K562 (cell line): ENCODE results near the gene NFAM1. TPM values are rescaled to one million over a fixed set of nuclear protein-coding genes. Genes with fewer than 3 reads are reported as not detected.

Experiments used
- ATAC-seq: fragments of 200-7000 bp; cut with Tn5 transposase; 3 replicates; pipeline ENCODE4 v1.9.1; 2020; ENCODE audit warnings: moderate library complexity
- BruUV-seq: library from RNA; stranded (reverse); fragments of 400-500 nt; replicated peaks from 2 replicates; lab custom pipeline; 2021; lab: Mats Ljungman, UMichigan
- CTCF ChIA-PET: fragments of 300-600 bp; formaldehyde crosslinking; extraction: SDS; loops from one replicate; lab custom pipeline; 2021; ENCODE audit warnings: low intra/inter-chr PET ratio; lab: Yijun Ruan, JAX
- POLR2A ChIA-PET: fragments of 300-600, 350-650 bp; sonication (Branson Sonifier 250); formaldehyde crosslinking; extraction: SDS; loops from one replicate; lab custom pipeline; 2021; ENCODE audit warnings: antibody characterized with exemption, inconsistent platforms; lab: Yijun Ruan, JAX
- DNase-seq, 4 experiments: peaks; one replicate each; pipeline versions ENCODE4 v3.0.0 to v3.0.0-alpha.2; 2011 to 2018; ENCODE audit warnings: low spot score in 3 of 4, mixed read lengths in 3 of 4; ENCODE audit errors: extremely low read depth in 1 of 4
- FAIRE-seq: peaks from 2 replicates; lab custom pipeline; 2011; peaks lifted over from hg19 to GRCh38; lab: Jason Lieb, UNC
- H2AFZ ChIP-seq: 2 replicates; pipeline ENCODE4 v1.6.0; 2011; ENCODE audit warnings: low read depth, low read length, control low read depth, inconsistent platforms
- H3K27ac ChIP-seq: fragments of 200-600 bp; 3 replicates; pipeline ENCODE4 v1.8.0; 2011; ENCODE audit warnings: low read depth, mild to moderate bottlenecking, control low read depth, inconsistent platforms, low read length, moderate library complexity, mixed read lengths; ENCODE audit errors: extremely low read depth
- H3K27me3 ChIP-seq, 2 experiments: fragments of 300-600 bp in 1 of 2; 2 replicates in 1 of 2; 3 replicates in 1 of 2; pipeline versions ENCODE4 v1.6.0 to v1.8.0; 2011; ENCODE audit warnings: inconsistent platforms in 2 of 2, low read length in 2 of 2, mild to moderate bottlenecking in 1 of 2, mixed read lengths in 1 of 2, moderate library complexity in 1 of 2; ENCODE audit not compliant: control insufficient read depth in 2 of 2, insufficient read depth in 2 of 2
- H3K36me3 ChIP-seq: fragments of 300-600 bp; 3 replicates; pipeline ENCODE4 v1.8.0; 2011; ENCODE audit warnings: mild to moderate bottlenecking, low read length, inconsistent platforms; ENCODE audit not compliant: control insufficient read depth, insufficient read depth
- H3K4me1 ChIP-seq, 2 experiments: fragments of 200-600 bp in 1 of 2; replicated peaks in 1 of 2; 2 replicates in 1 of 2; 3 replicates in 1 of 2; pipeline versions ENCODE4 v1.5.1 to v1.8.0; 2011; ENCODE audit warnings: inconsistent platforms in 2 of 2, low read length in 2 of 2, mild to moderate bottlenecking in 1 of 2, mixed read lengths in 1 of 2, moderate library complexity in 1 of 2; ENCODE audit not compliant: control insufficient read depth in 2 of 2, insufficient read depth in 2 of 2
- H3K4me2 ChIP-seq: 2 replicates; pipeline ENCODE4 v1.6.1; 2011; ENCODE audit warnings: low read length, control low read depth, inconsistent platforms, mixed read lengths; ENCODE audit not compliant: insufficient read depth
- H3K4me3 ChIP-seq: fragments of 200-600 bp; sonication (generic), shearing (Covaris generic); 2 replicates; pipeline ENCODE4 v1.5.1; 2016; ENCODE audit warnings: control low read depth, inconsistent platforms
- H3K79me2 ChIP-seq: fragments of 200-600 bp; 3 replicates; pipeline ENCODE4 v1.8.0; 2011; ENCODE audit warnings: low read length, inconsistent platforms; ENCODE audit not compliant: control insufficient read depth, insufficient read depth
- H3K9ac ChIP-seq, 2 experiments: 2 replicates each; pipeline versions ENCODE4 v1.6.0 to v1.6.1; 2011; ENCODE audit warnings: low read depth in 2 of 2, low read length in 2 of 2, control low read depth in 1 of 2, inconsistent platforms in 1 of 2, mild to moderate bottlenecking in 1 of 2, mixed read lengths in 1 of 2; ENCODE audit not compliant: insufficient read depth in 1 of 2
- H3K9me1 ChIP-seq: one replicate; pipeline ENCODE4 v1.6.0; 2011; ENCODE audit warnings: inconsistent platforms, mild to moderate bottlenecking, low read length, moderate library complexity; ENCODE audit not compliant: control insufficient read depth, insufficient read depth
- H3K9me3 ChIP-seq: replicated peaks from 2 replicates; pipeline ENCODE4 v1.5.1; 2011; ENCODE audit warnings: low read depth, low read length, inconsistent platforms; ENCODE audit not compliant: control insufficient read depth, insufficient read depth
- H4K20me1 ChIP-seq: replicated peaks from 2 replicates; pipeline ENCODE4 v1.6.1; 2011; ENCODE audit warnings: low read length, inconsistent platforms, mixed read lengths; ENCODE audit not compliant: control insufficient read depth, insufficient read depth
- ADNP ChIP-seq: fragments of 200-800 bp; sonication (Bioruptor generic); IDR thresholded peaks from 2 replicates; pipeline ENCODE4 v1.6.1; 2016; ENCODE audit warnings: missing genetic modification characterization, missing compliant biosample characterization
- DDX20 ChIP-seq: fragments of 450-650 bp; IDR thresholded peaks from 2 replicates; pipeline ENCODE4 v1.6.1; 2016; ENCODE audit warnings: missing genetic modification characterization, low read depth, mild to moderate bottlenecking, missing compliant biosample characterization, moderate library complexity
- E2F6 ChIP-seq, 2 experiments: IDR thresholded peaks; 2 replicates each; pipeline ENCODE4 v1.6.1; 2011; ENCODE audit warnings: borderline replicate concordance in 1 of 2, control low read depth in 1 of 2, low read depth in 1 of 2, low read length in 1 of 2, mild to moderate bottlenecking in 1 of 2, mixed read lengths in 1 of 2, moderate library complexity in 1 of 2; ENCODE audit not compliant: insufficient read depth in 1 of 2, insufficient read length in 1 of 2, poor library complexity in 1 of 2, severe bottlenecking in 1 of 2; ENCODE audit errors: extremely low read depth in 1 of 2
- NFE2 ChIP-seq: IDR thresholded peaks from 2 replicates; pipeline ENCODE4 v1.6.1; 2014; ENCODE audit warnings: antibody characterized with exemption, low read depth
- RBM25 ChIP-seq: fragments of 200-400 bp; formaldehyde crosslinking; IDR thresholded peaks from 2 replicates; pipeline ENCODE4 v1.6.1; 2018; ENCODE audit warnings: low read length, low read depth, moderate library complexity; ENCODE audit not compliant: severe bottlenecking
- SRSF7 ChIP-seq: fragments of 200-400 bp; formaldehyde crosslinking; optimal IDR thresholded peaks from 2 replicates; pipeline ENCODE3; 2017; ENCODE audit warnings: mild to moderate bottlenecking, low read depth, low read length
- U2AF1 ChIP-seq: fragments of 200-400 bp; formaldehyde crosslinking; optimal IDR thresholded peaks from 2 replicates; pipeline ENCODE3; 2017; ENCODE audit warnings: mild to moderate bottlenecking, low read depth, low read length, moderate library complexity
- ZFP36 ChIP-seq: fragments of 150-350 bp; IDR thresholded peaks from 2 replicates; pipeline ENCODE4 v1.6.1; 2018; ENCODE audit warnings: low read length, low read depth; ENCODE audit not compliant: partially characterized antibody
- WGBS: fragments of 100-300 bp; shearing (Covaris generic); methylation state at CpG from one replicate; pipeline ENCODE4 v1.1.6; 2016; ENCODE audit warnings: low coverage, mixed read lengths; ENCODE audit not compliant: insufficient coverage; ENCODE audit errors: missing lambda C conversion rate; 5-methylcytosine and 5-hydroxymethylcytosine counted together
- in situ Hi-C: fragments of 300-500 bp; cut with MboI; formaldehyde crosslinking; loops from 4 replicates; pipeline ENCODE4 v1.15.0; 2018; ENCODE audit warnings: inconsistent platforms, mixed read lengths
- intact Hi-C: fragments of 100-400 bp; cut with micrococcal nuclease; formaldehyde crosslinking; loops from 2 replicates; pipeline ENCODE4 v1.14.2; 2022
- polyA plus RNA-seq, 8 experiments: library from polyadenylated mRNA; depleted of rRNA in 4 of 8; stranded (reverse) in 5 of 8; unstranded in 3 of 8; fragments of >200 nt; fragmentation: Nextera tagmentation in 2 of 8; fragmentation: Illumina TruSeq in 1 of 8; extraction: Ambion mirVana in 2 of 8; extraction: Trizol in 1 of 8; gene quantifications; 2 replicates each; pipeline versions ENCODE4 v1.2.1 to v1.2.3, GENCODE V29; 2011 to 2014; ENCODE audit warnings: inconsistent platforms in 1 of 8, missing spikeins in 1 of 8
- total RNA-seq, 7 experiments: library from RNA; depleted of rRNA in 6 of 7; stranded (reverse); fragments of >200 nt in 6 of 7; fragmentation: Illumina TruSeq in 2 of 7; extraction: Trizol in 2 of 7; gene quantifications; 2 replicates each; pipeline versions ENCODE4 v1.2.1 to v1.2.3, GENCODE V29; 2011 to 2021; ENCODE audit warnings: low replicate concordance in 1 of 7
- TF ChIP-seq, protein P1 (sequence below): fragments of 450-650 bp; IDR thresholded peaks from 2 replicates; pipeline ENCODE4 v1.6.1; 2016; ENCODE audit warnings: low read depth
- TF ChIP-seq, protein P2 (sequence below): sonication (generic); IDR thresholded peaks from 2 replicates; pipeline ENCODE4 v1.6.1; 2016

NFAM1 gene
- total and polyA plus RNA-seq, 9 of the 15 experiments (the other 6 are each of a cell fraction or from before 2014, with no cell fraction given): 0.01 to 0.18 (median 0.03) TPM; not detected in 5

DNA sequence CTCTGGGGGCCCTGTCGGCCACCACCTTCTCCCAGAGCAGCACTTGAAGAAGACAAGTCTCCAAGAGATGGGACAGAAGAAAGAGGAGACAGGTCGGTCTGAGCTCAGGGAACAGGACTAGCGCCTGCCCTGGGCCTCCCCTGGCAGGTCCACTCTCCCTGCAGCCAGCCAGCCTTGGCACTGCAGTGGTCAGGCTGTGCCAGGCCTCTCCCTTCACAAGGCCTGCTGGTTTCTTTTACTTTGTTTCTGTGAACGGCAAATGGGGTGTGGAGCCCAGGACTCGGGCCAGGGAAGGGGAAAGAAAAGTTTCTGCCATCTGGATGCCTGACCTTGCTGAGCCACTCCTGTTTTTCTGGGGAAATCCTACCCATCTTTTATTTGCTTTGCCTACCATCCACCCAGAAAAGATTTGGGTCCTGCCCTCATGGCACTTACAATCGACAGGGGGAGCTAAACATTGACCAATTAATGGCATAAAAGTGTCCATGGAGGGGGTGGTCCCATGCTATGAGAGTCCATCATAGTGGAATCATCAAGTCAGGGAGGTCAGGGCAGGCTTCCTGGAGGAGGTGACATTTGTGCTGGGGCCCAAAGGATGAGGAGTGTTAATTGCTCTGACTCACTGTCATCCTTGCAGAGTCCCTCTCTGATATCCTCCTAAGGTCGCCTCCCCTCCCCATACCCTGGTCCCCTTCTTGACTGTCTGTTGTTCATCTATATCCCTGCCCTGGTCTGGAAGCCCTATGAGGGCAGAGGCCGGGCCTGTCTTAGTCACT lies 65.2 kb downstream of the NFAM1 start:
- ChIA-PET CTCF (no interaction called here), POLR2A (no interaction called here)
- H3K9me1 ChIP-seq: no peaks in the 10 kb centered on the region
- H2AFZ ChIP-seq: no peak overlapping the region
- no TSS peak for BruUV-seq
- peak overlapping the region in 1 of 2 experiments; percentile 26; a peak in 1 of 4 replicates for H3K9ac ChIP-seq
- no peaks in the 10 kb centered on the region for H3K9me3 ChIP-seq
- 21% methylated on average over 5 of the region's 8 CpGs for WGBS
- no peaks in the 10 kb centered on the region for H3K79me2 ChIP-seq
- H3K4me2 ChIP-seq: no peak overlapping the region
- no peak for DNase-seq
- in situ Hi-C loops: no loop called here
- H3K27me3 ChIP-seq: peaks cover 22 to 54% of the 10 kb centered on the region in 2 experiments; a peak in 4 of 5 replicates
- H3K36me3 ChIP-seq: no peaks in the 10 kb centered on the region
- ATAC-seq: no peak
- H3K4me3 ChIP-seq: no peak overlapping the region
- peaks cover 4 to 10% of the 10 kb centered on the region in 2 experiments; a peak in 3 of 5 replicates for H3K4me1 ChIP-seq
- TF ChIP-seq, protein P1, sequence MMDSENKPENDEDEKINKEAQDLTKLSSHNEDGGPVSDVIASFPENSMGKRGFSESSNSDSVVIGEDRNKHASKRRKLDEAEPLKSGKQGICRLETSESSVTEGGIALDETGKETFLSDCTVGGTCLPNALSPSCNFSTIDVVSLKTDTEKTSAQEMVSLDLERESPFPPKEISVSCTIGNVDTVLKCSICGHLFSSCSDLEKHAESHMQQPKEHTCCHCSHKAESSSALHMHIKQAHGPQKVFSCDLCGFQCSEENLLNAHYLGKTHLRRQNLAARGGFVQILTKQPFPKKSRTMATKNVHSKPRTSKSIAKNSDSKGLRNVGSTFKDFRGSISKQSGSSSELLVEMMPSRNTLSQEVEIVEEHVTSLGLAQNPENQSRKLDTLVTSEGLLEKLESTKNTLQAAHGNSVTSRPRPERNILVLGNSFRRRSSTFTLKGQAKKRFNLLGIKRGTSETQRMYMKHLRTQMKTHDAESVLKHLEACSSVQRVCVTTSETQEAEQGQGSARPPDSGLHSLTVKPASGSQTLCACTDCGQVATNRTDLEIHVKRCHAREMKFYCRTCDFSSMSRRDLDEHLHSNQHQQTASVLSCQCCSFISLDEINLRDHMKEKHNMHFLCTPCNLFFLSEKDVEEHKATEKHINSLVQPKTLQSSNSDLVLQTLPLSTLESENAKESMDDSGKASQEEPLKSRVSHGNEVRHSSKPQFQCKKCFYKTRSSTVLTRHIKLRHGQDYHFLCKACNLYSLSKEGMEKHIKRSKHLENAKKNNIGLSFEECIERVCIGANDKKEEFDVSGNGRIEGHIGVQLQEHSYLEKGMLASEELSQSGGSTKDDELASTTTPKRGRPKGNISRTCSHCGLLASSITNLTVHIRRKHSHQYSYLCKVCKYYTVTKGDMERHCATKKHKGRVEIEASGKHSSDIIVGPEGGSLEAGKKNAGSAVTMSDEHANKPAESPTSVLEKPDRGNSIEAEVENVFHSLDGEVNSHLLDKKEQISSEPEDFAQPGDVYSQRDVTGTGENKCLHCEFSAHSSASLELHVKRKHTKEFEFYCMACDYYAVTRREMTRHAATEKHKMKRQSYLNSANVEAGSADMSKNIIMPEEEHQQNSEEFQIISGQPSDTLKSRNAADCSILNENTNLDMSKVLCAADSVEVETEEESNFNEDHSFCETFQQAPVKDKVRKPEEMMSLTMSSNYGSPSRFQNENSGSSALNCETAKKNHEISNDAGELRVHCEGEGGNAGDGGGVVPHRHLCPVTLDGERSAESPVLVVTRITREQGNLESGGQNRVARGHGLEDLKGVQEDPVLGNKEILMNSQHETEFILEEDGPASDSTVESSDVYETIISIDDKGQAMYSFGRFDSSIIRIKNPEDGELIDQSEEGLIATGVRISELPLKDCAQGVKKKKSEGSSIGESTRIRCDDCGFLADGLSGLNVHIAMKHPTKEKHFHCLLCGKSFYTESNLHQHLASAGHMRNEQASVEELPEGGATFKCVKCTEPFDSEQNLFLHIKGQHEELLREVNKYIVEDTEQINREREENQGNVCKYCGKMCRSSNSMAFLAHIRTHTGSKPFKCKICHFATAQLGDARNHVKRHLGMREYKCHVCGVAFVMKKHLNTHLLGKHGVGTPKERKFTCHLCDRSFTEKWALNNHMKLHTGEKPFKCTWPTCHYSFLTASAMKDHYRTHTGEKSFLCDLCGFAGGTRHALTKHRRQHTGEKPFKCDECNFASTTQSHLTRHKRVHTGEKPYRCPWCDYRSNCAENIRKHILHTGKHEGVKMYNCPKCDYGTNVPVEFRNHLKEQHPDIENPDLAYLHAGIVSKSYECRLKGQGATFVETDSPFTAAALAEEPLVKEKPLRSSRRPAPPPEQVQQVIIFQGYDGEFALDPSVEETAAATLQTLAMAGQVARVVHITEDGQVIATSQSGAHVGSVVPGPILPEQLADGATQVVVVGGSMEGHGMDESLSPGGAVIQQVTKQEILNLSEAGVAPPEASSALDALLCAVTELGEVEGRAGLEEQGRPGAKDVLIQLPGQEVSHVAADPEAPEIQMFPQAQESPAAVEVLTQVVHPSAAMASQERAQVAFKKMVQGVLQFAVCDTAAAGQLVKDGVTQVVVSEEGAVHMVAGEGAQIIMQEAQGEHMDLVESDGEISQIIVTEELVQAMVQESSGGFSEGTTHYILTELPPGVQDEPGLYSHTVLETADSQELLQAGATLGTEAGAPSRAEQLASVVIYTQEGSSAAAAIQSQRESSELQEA: no peak
- TF ChIP-seq, protein P2, sequence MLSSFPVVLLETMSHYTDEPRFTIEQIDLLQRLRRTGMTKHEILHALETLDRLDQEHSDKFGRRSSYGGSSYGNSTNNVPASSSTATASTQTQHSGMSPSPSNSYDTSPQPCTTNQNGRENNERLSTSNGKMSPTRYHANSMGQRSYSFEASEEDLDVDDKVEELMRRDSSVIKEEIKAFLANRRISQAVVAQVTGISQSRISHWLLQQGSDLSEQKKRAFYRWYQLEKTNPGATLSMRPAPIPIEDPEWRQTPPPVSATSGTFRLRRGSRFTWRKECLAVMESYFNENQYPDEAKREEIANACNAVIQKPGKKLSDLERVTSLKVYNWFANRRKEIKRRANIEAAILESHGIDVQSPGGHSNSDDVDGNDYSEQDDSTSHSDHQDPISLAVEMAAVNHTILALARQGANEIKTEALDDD: no peak
- TF ChIP-seq ADNP (no peak), SRSF7 (no peak), E2F6 (IDR thresholded peaks at IDR 0.05; ENCODE audit: borderline replicate concordance in 1 of 2, extremely low read depth in 1 of 2, insufficient read depth in 1 of 2, insufficient read length in 1 of 2, low read depth in 1 of 2, low read length in 1 of 2, poor library complexity in 1 of 2, severe bottlenecking in 1 of 2) (no peak), U2AF1 (no peak), ZFP36 (peak; percentile 79), RBM25 (peak; percentile 72), NFE2 (no peak), DDX20 (no peak)
- H4K20me1 ChIP-seq: 0 out of 2 replicates have a peak, but pooled peaks cover 5% of the 10 kb centered on the region
- H3K27ac ChIP-seq: no peak overlapping the region
- intact Hi-C loops: no loop called here
- FAIRE-seq: no peak
